NCI-H2196 treated with DMSO at 0.1 percent for 48 hours (cell line): Measurements from ENCODE around the gene SLC51B.
"Not testable (repeated sequence)": the region's sequence is repeated elsewhere in the genome, so short reads cannot be mapped to it uniquely, and the experiment has no call there.

Experiments
- DNase-seq: peaks from one replicate; lab custom pipeline; 2025; ENCODE audit not compliant: unreplicated experiment; lab: John Stamatoyannopoulos, UW

The SLC51B gene

DNA sequence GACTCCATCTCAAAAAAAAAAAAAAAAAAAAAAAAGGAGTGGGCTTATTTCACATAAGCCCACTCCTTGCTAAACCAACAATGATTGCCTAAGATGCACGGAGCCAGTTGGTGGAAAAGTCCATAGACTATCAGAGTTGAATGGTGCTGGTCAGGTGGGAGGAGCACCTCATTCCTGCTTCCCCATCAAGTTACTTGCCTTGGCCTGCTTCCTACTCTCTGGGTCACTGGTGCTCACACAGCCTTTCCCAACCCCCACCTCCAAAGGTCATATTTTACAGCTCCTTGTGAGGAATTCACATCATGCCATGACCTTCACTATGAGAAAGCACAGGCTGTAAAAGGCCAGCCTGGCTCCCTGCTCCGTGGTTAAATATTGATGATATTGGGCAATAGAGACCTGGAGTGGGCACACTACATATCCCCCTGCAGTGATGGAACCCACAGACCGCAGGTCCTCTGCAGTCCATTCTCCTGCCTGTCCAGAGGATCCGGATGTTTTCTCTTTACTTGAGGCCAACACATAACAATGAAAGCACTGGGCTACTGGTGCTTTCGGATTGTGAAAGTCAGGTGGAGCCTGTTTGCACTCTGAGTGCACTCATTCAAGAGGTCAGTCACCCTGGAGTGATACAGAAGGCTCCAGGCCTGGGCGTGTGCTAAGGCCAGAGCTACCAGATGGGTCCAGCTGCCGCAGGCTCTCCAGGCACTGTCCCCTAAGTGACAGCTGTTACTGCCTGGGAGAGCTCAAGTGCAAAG lies at the start of gene SLC51B:
Gene SLC51B, plus strand, starts transcription at position 664 of the 758 bp plus-strand sequence. CDS start 4,618 bp downstream, outside the sequence.
- peak; percentile 32 for DNase-seq

DNA sequence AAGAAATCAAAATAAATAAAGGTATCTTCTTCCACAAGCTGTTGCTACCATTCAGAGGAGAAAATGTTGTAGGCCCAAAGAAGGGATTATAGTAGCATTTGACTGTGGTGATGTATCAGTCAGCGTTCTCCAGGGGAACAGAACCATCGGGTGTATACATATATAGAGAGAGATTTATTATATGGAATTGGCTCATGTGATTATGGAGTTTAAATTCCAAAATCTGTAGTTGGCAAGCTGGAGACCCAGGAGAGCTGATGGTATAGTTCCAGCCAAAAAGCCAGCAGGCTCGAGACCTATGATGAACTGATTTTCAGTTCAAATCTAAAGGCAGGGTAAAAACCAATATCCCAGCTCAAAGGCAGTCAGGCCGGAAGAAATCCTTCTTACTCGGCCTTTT lies 48.1 kb upstream of the SLC51B start:
- DNase-seq, result no peak

DNA sequence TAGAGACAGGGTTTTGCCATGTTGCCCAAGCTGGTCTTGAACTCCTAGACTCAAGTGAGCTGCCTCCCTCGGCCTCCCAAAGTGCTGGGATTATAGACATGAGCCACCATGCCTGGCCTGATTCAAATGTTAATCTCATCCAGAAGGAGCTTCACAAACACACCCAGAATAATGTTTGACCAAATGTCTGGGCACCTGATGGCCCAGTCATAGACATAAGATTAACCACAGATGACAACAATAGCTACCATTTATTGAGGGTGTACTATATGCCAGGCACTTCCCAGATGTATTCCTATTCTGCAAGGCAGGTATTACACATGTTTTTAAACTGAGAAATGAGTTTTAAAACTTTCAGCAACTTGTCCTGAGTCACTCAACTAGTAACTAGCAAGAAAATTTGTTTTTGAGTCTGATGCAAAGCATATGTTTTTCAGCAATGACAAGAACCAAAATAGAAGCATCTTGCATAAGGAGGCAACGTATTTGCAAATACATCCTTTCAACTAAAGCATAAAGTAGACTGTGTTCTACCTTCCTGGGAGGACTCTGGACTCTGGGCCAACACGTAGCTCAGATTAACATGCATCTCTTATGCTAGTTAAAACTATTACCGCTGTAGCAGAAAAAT lies 47.3 kb upstream of the SLC51B start:
- DNase-seq, result no peak

DNA sequence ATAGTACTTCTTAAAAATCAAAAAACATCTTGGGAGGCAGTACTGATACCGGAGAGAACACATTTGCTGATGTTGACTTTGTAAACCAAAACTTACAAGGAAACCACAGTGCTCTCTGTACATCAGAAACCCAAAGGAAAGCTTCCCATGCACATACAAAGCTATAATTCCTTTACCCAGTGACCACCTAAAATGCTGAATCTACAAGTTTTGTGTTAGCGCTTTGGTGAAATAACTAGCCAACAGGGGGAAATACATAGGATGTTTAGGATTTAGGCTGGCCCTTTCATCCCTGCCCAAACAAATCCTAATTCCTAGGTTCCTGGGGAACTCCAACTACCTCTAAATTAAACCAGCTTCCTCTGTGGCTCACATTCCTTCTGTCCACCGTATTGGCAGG lies 40.2 kb upstream of the SLC51B start:
- DNase-seq, result no peak

DNA sequence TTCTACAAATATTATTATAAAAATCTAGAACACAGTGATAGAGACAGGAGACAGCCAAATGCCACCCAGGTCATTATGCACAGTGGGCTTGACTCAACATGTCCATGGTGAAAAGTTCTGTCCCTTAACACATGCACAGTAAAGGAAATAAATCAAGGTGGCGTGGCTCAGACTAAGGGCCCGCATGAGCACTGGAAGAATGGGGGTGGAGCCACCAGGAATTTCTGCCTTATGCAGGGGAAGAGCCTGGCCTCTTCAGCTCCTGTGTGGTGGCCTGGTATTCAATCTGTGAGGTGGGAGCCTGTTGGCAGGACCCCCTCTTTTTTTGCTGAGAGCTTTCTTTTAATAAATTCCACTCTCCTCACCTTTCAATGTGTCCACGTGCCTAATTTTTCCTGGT lies 38.3 kb upstream of the SLC51B start:
- no peak for DNase-seq

DNA sequence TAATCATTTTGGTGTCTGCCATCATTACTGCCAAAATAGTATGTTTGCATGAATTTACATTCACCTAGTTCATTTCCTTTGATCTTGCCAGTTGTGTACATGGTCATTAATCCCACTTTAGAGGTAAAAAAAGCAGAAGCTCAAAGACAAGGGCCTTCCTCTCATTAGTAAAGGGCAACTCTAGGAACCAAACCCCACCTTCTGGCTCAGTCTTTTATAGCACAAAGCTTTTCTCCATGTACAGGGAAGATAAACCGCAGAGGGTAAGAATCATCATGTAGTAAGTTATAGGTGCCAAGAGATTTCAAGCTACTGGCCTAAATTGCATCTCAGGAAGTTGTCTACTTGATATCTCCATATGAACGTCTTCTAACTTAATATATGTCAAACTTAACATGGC lies 36.2 kb upstream of the SLC51B start:
- DNase-seq, result no peak

DNA sequence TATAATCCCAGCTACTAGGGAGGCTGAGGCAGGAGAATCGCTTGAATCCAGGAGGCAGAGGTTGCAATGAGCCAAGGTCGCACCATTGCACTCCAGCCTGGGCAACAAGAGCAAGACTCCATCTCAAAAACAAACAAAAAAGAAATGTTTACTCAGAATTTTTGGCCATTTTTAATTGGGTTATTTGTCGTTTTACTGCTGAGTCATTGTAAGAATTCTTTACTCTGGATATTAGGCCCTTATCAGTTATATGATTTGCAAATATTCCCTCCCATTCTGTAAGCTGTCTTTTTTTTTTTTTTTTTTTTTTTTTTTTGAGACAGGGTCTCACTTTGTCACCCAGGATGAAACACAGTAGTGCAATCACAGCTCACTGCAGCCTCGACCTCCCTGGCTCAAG lies 34.0 kb upstream of the SLC51B start:
- DNase-seq, result not testable (repeated sequence)

DNA sequence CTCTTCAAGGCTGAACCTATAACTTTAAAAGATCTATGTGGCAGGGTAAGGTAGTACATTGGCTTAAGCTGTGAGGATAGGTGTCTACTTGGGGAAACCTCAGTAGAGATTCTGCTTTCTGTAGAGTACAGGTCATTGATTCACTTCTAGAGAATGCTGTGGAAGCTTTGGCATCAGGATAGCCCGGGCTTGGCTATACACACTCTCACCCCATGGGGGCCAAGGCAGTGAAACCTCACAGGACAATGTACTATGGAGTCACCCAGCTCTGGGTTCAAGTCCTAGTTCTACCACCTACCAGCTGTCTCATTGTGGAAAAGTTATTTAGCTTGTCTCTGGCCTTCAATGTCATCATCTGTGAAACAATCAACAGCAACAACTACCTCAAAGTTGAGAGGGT lies 24.8 kb upstream of the SLC51B start:
- DNase-seq, result no peak

DNA sequence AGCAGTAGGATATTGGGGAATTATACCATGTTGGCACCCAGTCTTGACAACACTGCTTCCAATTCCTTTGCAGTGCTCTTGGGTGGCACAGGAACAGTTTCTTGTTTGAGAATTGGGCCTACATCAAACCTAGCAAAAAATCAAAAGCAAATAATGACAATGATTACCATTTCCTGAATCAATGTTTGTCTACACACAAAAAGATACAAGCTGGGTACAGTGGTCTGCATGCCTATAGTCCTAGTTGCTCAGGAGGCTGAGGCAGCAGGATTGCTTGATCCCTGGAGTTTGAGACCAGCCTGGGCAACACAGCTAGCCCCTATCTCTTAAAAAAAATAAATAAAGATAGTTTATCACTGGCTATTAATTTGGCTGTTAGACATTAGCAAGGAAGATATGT lies 23.7 kb upstream of the SLC51B start:
- no peak for DNase-seq

DNA sequence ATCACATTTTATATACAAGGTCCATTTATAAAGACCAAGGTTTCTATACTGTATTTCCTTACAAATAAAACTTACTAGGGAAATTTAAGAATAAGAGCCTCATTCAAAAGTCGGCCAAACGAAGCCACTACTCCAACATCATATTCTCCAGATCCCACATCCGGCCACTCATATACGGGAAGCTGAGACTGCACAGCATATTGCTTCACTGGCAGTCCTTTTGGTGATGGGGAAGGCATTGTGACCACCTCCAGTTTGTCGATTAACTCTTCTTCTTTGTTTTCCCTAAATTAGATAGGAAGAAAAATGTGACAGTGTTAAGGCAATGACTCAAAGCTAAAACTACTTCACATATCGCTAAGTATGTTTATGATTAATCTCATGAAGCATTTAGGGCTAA lies 18.4 kb upstream of the SLC51B start:
- DNase-seq, result no peak

DNA sequence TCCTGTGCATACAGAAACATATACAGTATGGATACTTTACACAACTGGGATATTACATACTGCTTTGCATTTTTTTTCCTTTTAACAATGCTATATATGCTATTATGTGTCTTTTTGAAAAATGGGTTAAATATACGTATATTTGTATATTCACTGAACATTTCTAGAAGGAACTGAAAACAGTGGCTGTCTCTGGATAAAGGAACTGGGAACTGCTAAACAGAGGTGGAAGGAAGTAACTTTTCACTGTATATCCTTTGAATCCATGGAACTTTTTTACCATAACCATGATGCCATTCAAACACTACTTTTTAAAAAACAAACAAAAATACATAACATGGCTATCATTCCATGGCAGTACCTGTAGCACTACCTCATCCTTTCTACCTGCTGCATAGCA lies 17.6 kb upstream of the SLC51B start:
- DNase-seq, result no peak

DNA sequence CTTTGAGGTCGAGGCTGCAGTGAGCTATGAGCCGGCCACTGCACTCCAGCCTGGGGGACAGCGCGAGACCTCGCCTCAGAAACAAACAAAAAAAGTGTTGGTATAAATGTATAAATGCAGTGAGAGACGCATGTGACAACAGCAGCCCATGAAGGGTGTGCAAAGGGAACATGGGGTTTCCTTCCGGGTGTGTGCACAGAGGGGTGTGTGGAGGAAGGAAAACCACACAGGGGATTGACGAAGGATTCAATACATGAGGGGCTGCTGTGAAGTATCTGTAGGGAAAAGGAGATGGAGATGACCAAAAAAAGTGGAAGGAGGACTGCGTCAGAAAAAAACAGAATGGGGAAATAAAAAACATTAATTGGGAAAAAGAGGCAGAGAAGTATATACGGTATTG lies 16.8 kb upstream of the SLC51B start:
- no peak for DNase-seq

DNA sequence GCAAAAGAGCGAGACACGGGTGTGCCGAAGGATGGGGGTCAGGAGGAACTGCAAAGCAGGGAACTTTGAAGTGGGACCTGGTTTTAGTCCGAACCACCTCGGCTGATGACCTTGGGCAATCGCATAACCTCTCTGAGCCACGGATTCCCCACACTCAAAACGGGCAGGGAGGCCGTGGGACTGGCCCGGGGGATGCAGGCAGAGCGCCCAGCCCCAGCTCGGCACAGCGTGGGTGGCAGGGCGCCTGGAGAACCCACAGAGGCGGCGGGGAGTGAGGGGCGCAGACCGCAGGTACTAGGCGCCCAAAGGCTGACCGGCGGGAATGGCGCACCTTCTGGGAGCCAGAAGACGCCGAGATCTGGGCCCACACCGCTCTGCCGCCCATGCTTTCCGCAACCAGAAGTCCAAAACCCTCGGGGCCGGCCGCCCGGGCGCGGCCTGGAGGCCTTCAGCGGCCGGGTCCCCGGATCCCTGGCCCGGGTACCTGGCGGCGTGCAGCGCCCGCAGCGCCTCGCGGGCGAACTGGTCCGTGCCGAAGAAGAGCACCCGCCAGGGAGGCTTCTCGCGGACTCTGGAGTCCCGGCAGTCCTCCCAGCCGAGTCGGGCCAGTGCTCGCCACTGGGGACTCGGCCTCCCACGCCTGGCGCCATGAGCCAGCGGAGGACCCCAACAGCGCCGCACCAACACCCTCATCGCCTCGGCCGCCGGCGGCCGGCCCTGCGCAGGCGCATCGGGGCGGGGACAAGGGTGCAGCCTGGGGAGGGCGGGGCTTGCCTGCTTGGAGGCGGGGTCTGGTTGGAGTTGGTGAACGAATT lies 16.1 kb upstream of the SLC51B start, which contains the start of gene MTFMT:
Gene MTFMT, minus strand, starts transcription at position 719 of the 815 bp plus-strand sequence. Its CDS starts 26 bp downstream, at position 693.
- peak; percentile 40 for DNase-seq

DNA sequence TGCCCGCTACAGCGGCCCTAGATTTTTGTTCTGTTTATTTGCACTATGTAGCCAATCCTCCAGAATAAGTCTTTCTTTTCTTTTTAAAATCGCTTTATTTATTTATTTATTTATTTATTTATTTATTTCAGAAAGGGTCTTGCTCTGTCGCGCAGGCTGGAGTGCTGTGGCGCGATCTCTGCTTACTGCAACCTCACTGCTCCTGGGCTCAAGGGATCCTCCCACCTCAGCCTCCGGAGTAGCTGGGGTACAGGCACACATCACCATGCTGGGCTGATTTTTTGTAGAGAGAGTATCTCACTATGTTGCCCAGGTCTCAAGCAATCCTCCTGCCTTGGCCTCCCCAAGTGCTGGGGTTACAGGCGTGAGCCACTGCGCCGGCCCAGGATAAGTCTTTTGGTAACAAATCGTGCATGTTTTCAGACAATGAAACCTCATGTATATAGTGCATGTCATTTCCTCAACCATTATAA lies 15.4 kb upstream of the SLC51B start:
- no peak for DNase-seq

DNA sequence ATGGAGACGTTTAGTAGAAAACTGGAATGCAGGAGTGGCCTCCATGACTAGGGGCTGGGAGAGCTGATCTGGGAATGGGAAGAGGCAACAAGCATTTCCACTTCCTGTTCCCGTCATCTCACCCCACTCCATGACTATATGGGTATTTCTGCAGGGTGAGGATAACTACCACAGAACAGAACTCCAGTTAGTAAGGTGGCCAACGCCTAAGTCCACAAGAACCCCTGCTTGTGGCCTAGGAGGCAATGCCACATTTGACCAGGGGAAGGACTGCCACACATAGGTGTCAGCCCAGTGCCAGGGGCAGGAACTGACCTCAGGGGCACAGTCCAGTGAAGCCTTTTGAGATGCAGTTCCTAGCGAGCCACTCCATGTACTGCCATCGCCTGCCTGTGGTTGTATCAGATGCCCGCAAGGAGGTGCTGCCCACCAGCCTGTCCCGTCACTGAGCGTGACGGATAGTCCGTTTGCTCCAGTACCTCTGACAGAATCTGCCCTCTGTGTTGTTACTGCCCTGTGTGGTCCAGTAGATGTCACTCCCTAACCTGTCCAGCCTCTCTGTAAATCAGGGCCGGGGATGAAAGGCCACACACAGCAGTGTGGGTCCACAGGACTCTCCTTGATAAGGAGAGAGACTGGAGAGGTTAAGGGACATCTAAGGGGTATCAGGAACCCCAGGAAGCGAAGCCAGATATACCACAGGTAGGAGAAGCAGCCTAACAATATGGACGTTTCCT lies 12.2 kb upstream of the SLC51B start:
- no peak for DNase-seq

DNA sequence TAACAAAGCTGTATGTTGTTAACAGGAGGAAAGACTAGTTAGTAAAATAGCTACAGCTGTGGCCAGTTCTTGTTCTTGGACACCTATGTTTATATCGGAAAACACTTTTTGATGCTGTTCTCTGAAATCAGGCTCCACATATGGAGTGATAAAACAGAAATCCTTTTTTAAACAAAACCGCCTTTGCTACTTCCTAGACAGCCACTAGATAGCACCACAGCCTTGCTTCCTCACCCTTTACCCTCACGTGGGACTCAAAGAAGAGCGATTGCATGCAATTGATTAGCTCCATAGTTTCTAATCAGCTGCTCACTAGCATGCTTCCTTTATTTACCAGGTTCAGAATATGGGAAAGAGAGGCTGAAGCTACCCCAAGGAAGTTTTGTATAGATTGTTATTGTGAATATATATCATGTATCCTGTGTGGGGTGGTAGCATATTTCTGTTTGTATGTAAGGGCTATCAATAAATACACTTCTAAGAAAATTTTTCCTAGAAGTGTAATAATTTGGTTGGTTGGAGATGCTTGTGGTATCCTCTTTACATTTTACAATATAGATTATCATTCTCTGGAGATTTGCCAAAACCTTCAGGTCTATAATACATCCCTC lies 11.4 kb upstream of the SLC51B start:
- no peak for DNase-seq

DNA sequence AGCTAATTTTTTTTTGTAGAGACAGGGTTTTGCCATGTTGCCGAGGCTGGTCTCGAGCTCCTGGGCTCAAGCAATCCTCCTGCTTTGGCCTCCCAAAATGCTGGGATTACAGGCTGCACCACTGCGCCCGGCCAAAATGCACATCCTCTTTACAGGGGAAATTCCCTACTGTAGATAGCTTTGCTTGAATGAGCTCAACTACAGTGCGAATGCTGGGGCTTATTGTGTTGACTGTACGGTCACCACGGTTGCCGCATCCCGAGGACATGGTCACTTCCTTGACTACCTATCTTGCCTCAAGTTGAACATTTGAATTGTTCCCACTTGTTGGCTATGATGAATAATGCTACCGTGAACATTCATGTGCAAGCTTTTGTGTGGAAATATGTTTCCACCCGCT lies 10.5 kb upstream of the SLC51B start:
- DNase-seq, result no peak

DNA sequence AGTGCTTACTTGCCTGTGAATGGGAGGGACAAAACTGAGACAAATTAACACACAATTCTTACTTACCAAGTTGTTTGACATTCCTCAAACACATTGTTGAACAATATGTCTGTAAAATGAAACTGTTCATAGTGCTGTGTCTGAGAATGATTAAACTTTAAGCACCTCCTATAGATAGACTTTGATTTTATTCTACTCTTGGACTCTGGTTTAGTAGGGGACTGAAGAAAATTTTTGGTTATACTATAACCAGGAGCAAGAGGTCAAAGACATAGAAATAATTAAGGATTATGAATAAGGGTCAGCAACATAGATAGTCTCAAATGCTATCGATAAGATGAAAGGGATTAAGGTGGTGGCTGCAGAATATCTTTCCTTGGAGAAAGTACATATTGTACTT lies 7.9 kb upstream of the SLC51B start:
- DNase-seq, result no peak

DNA sequence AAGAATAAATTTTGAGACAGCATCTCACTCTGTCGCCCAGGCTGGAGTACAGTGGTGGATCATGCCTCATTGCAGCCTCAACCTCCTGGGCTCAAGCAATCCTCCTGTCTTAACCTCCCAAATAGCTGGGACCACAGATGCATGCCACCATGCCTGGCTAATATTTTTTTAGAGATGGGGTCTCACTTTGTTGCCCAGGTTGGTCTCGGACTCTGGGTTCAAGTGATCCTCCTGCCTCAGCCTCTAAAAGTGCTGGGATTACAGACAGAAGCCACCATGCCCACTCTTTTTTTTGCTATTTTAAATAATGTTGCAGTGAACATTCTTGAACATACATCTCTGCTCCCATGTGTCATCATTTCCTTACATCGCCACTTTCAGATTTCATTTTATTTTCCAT lies 6.8 kb upstream of the SLC51B start:
- DNase-seq, result no peak

DNA sequence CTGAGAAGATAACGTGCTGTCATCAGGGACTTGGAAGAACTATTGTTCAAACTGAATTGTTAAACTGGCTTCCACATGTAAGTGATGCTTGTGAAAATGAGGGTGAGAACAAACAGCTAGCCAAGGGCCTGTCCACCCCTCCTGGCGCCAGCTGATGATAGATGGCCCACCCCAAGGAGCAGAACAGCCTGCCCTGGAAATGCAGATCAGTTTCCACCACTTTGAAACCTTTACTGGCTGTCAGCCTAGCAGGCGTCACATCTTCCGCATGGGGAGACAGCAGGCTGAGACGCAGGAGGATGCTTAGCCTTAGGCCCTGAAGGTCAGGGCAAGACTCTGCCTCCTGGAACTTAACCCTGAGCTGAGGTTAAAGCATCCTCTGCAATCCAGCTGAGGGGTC lies 6.4 kb upstream of the SLC51B start:
- DNase-seq, result no peak

DNA sequence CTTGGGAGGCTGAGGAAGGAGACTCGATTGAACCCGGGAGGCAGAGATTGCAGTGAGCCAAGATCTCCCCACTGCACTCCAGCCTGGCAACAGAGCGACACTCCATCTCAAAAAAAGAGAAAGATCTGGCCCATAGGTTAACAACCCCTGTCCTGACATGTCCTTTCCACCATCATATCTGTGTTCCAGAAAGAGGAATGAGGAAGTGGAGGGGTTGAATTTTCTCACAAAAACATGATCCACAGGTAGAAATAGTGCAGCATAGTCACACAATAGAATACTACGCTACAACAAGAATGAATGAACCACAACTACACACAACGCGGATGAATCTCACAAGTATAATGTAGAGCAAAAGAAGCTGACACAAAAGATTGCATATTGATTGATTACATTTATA lies 4.7 kb upstream of the SLC51B start:
- no peak for DNase-seq
